ENCODE measurements around the gene PPP1R3D. TPM values are rescaled to one million over a fixed set of nuclear protein-coding genes. Genes with fewer than 3 reads are reported as not detected.

Gene PPP1R3D
- total and polyA plus RNA-seq, 2 of the 13 experiments (the other 11 are each of a cell fraction or from before 2014, with no cell fraction given) = 1.2 to 3.7 TPM

DNA sequence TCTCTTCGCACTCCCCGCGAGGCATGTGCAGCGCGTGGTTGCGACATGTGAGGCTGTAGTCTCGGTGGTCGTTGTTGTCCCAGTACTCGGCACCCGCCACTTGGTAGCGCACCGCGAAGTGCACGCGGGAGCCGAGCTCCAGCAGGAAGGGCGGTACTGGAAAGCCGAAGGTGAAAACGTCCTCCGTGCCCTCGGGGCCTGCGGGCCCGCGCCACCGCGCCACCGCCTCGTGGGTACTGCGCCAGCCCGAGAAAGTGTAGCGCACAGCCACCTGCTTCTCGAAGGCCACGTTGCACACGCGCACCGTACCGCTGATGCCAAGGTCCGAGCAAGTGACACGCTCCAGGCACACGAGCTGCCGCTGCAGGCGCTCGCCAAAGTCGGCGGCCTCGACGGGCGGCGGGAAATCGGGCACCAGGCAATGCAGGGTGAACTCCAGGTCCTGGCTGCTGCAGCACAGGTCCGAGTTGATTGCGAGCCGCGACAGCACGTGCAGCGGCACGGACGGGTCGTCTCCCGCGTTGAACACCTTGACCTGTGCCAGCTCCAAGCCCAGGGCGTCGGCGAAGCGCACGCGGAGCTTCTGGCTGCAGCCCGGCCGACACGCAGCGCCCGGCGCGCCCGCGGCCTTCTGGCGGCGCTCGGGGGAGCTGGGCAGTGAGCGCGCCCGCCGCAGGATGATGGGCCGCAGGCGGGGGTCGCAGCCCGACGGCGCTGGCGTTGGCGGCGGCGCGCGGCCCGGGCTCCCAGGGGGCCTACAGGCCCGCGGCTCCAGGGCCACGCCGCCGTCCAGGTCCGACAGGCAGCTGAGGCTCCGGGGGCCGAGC lies 840 bp downstream of the PPP1R3D start (continued):
- TF ChIP-seq ATF7 (IDR thresholded peaks at IDR 0.05) = no peak
- TF ChIP-seq ATF7 (CRISPR knock-in tag; IDR thresholded peaks at IDR 0.05) = no peak
- no peak for TF ChIP-seq ZNF282 (IDR thresholded peaks at IDR 0.05; ENCODE audit: partially characterized antibody)
- no peak for TF ChIP-seq SP140L (CRISPR knock-in tag; IDR thresholded peaks at IDR 0.05; ENCODE audit: borderline replicate concordance)
- no peak for TF ChIP-seq ZNF567 (CRISPR knock-in tag; IDR thresholded peaks at IDR 0.05; ENCODE audit: borderline replicate concordance)
- TF ChIP-seq MXI1 (IDR thresholded peaks at IDR 0.05; ENCODE audit: borderline replicate concordance, low read depth, low read length) = no peak
- TF ChIP-seq RXRA (CRISPR knock-in tag; IDR thresholded peaks at IDR 0.05) = no peak
- TF ChIP-seq MYNN (CRISPR knock-in tag; IDR thresholded peaks at IDR 0.05; ENCODE audit: low read depth) = no peak
- no peak for TF ChIP-seq GFI1 (CRISPR knock-in tag; IDR thresholded peaks at IDR 0.05; ENCODE audit: borderline replicate concordance)
- TF ChIP-seq ZNF775 (CRISPR knock-in tag; IDR thresholded peaks at IDR 0.05; ENCODE audit: borderline replicate concordance) = no peak
- peak; percentile 78 for TF ChIP-seq HOXA3 (CRISPR knock-in tag; IDR thresholded peaks at IDR 0.05)
- TF ChIP-seq ZNF780A (CRISPR knock-in tag; IDR thresholded peaks at IDR 0.05) = no peak
- TF ChIP-seq, protein P1, sequence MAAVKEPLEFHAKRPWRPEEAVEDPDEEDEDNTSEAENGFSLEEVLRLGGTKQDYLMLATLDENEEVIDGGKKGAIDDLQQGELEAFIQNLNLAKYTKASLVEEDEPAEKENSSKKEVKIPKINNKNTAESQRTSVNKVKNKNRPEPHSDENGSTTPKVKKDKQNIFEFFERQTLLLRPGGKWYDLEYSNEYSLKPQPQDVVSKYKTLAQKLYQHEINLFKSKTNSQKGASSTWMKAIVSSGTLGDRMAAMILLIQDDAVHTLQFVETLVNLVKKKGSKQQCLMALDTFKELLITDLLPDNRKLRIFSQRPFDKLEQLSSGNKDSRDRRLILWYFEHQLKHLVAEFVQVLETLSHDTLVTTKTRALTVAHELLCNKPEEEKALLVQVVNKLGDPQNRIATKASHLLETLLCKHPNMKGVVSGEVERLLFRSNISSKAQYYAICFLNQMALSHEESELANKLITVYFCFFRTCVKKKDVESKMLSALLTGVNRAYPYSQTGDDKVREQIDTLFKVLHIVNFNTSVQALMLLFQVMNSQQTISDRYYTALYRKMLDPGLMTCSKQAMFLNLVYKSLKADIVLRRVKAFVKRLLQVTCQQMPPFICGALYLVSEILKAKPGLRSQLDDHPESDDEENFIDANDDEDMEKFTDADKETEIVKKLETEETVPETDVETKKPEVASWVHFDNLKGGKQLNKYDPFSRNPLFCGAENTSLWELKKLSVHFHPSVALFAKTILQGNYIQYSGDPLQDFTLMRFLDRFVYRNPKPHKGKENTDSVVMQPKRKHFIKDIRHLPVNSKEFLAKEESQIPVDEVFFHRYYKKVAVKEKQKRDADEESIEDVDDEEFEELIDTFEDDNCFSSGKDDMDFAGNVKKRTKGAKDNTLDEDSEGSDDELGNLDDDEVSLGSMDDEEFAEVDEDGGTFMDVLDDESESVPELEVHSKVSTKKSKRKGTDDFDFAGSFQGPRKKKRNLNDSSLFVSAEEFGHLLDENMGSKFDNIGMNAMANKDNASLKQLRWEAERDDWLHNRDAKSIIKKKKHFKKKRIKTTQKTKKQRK (IDR thresholded peaks at IDR 0.05; ENCODE audit: low read length) = no peak
- TF ChIP-seq ATF3 (CRISPR knock-in tag; IDR thresholded peaks at IDR 0.05) = no peak
- no peak for TF ChIP-seq ZNF724P (CRISPR knock-in tag; IDR thresholded peaks at IDR 0.05; ENCODE audit: borderline replicate concordance)
- no peak for TF ChIP-seq ARID3A (IDR thresholded peaks at IDR 0.05; ENCODE audit: low read depth, low read length)
- no peak for TF ChIP-seq ZBTB3 (CRISPR knock-in tag; IDR thresholded peaks at IDR 0.05; ENCODE audit: borderline replicate concordance, low read depth)
- TF ChIP-seq HNF4A (CRISPR knock-in tag; IDR thresholded peaks at IDR 0.05) = 0 out of 2 replicates have a peak, but pooled peaks have one; percentile 2
- TF ChIP-seq RFX5 (IDR thresholded peaks at IDR 0.05; ENCODE audit: low read depth, low read length) = no peak
- TF ChIP-seq ZNF83 (CRISPR knock-in tag; IDR thresholded peaks at IDR 0.05; ENCODE audit: borderline replicate concordance) = no peak
- no peak for TF ChIP-seq KLF11 (CRISPR knock-in tag; IDR thresholded peaks at IDR 0.05)
- no peak for TF ChIP-seq ETV5 (CRISPR knock-in tag; IDR thresholded peaks at IDR 0.05; ENCODE audit: borderline replicate concordance)
- TF ChIP-seq ZNF20 (CRISPR knock-in tag; IDR thresholded peaks at IDR 0.05) = no peak
- TF ChIP-seq, protein P2, sequence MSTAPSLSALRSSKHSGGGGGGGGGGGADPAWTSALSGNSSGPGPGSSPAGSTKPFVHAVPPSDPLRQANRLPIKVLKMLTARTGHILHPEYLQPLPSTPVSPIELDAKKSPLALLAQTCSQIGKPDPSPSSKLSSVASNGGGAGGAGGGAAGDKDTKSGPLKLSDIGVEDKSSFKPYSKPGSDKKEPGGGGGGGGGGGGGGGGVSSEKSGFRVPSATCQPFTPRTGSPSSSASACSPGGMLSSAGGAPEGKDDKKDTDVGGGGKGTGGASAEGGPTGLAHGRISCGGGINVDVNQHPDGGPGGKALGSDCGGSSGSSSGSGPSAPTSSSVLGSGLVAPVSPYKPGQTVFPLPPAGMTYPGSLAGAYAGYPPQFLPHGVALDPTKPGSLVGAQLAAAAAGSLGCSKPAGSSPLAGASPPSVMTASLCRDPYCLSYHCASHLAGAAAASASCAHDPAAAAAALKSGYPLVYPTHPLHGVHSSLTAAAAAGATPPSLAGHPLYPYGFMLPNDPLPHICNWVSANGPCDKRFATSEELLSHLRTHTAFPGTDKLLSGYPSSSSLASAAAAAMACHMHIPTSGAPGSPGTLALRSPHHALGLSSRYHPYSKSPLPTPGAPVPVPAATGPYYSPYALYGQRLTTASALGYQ (CRISPR knock-in tag; IDR thresholded peaks at IDR 0.05) = no peak

All from HepG2 (cell line).